B cell (primary cell): ENCODE results near the gene FXYD7. TPM values are rescaled to one million over a fixed set of nuclear protein-coding genes. Genes with fewer than 3 reads are reported as not detected.

Experiments
- ATAC-seq: fragments of 200-7000 bp; cut with Tn5 transposase; one replicate; pipeline ENCODE4 v1.10.0; 2021; ENCODE audit warnings: low read depth, mild to moderate bottlenecking, moderate number of reproducible peaks, moderate library complexity
- CTCF ChIA-PET: fragments of 350-600 bp; sonication (Branson Sonifier 250); formaldehyde crosslinking; loops from one replicate; lab custom pipeline; 2021; ENCODE audit warnings: antibody characterized with exemption, inconsistent platforms; lab: Charles Lee
- POLR2A ChIA-PET: fragments of 350-600 bp; sonication (Branson Sonifier 250); formaldehyde crosslinking; loops from one replicate; lab custom pipeline; 2021; ENCODE audit warnings: antibody characterized with exemption; lab: Charles Lee
- DNase-seq: peaks from one replicate; pipeline ENCODE4 v3.0.0; 2013
- H2AFZ ChIP-seq: 2 replicates; pipeline ENCODE4 v1.6.1; 2012; ENCODE audit warnings: mild to moderate bottlenecking, low read depth, low read length; ENCODE audit not compliant: insufficient read depth, poor library complexity, severe bottlenecking
- H3K27ac ChIP-seq, 2 donors: 1 replicate in 1 of 2; 2 replicates in 1 of 2; pipeline ENCODE4 v1.5.1; 2012 to 2013; ENCODE audit warnings: low read length in 2 of 2, mild to moderate bottlenecking in 2 of 2, moderate library complexity in 1 of 2
- H3K27me3 ChIP-seq, 4 experiments: fragments of 200-600 bp in 1 of 4; sonication (generic) in 1 of 4; replicated peaks in 1 of 4; 1 replicate in 2 of 4; 2 replicates in 2 of 4; pipeline versions ENCODE4 v1.6.1 to v1.7.0; 2013 to 2016; ENCODE audit warnings: low read length in 3 of 4, mild to moderate bottlenecking in 2 of 4, mixed read lengths in 1 of 4, moderate library complexity in 1 of 4; ENCODE audit not compliant: insufficient read depth in 4 of 4, control insufficient read depth in 3 of 4; ENCODE audit errors: control extremely low read depth in 1 of 4
- H3K36me3 ChIP-seq, 2 experiments: replicated peaks in 1 of 2; 1 replicate in 1 of 2; 2 replicates in 1 of 2; pipeline versions ENCODE4 v1.6.1 to v1.7.1; 2013; ENCODE audit warnings: low read length in 1 of 2; ENCODE audit not compliant: insufficient read depth in 2 of 2, control insufficient read depth in 1 of 2; ENCODE audit errors: control extremely low read depth in 1 of 2, extremely low read depth in 1 of 2
- H3K4me1 ChIP-seq, 2 donors: fragments of 200-600 bp in 1 of 2; sonication (generic) in 1 of 2; 1 replicate in 1 of 2; 2 replicates in 1 of 2; pipeline versions ENCODE4 v1.5.1 to v1.6.1; 2013 to 2017; ENCODE audit warnings: low read length in 2 of 2; ENCODE audit not compliant: control insufficient read depth in 2 of 2, insufficient read depth in 2 of 2
- H3K4me2 ChIP-seq: replicated peaks from 2 replicates; pipeline ENCODE3; 2012; ENCODE audit warnings: mild to moderate bottlenecking, low read depth, low read length; ENCODE audit not compliant: poor library complexity, severe bottlenecking
- H3K4me3 ChIP-seq, 5 experiments: fragments of 200-600 bp in 1 of 5; sonication (generic) in 1 of 5; 1 replicate in 3 of 5; 2 replicates in 2 of 5; pipeline versions ENCODE4 v1.5.1 to v1.7.0; 2011 to 2016; ENCODE audit warnings: low read length in 4 of 5, mild to moderate bottlenecking in 4 of 5, low read depth in 2 of 5, control low read depth in 1 of 5, moderate library complexity in 1 of 5; ENCODE audit not compliant: insufficient read depth in 1 of 5; ENCODE audit errors: control extremely low read depth in 1 of 5, extremely low read depth in 1 of 5
- H3K79me2 ChIP-seq: fragments of 200-600 bp; sonication (generic); one replicate; pipeline ENCODE4 v1.6.0; 2016; ENCODE audit warnings: low read length; ENCODE audit not compliant: control insufficient read depth, insufficient read depth
- H3K9ac ChIP-seq: fragments of 200-600 bp; sonication (generic); 2 replicates; pipeline ENCODE4 v1.6.1; 2017; ENCODE audit warnings: mild to moderate bottlenecking, low read length, moderate library complexity
- H3K9me3 ChIP-seq, 3 donors: one replicate each; pipeline versions ENCODE4 v1.6.1 to v1.7.1; 2013; ENCODE audit warnings: low read length in 2 of 3; ENCODE audit not compliant: control insufficient read depth in 2 of 3, insufficient read depth in 1 of 3; ENCODE audit errors: control extremely low read depth in 1 of 3
- H4K20me1 ChIP-seq: 2 replicates; pipeline ENCODE4 v1.6.0; 2012; ENCODE audit warnings: mild to moderate bottlenecking, low read length; ENCODE audit not compliant: insufficient read depth, control insufficient read depth, poor library complexity, severe bottlenecking
- H3K27ac Mint-ChIP-seq: one replicate; pipeline ENCODE4 v1.8.0; 2021; ENCODE audit warnings: mixed read lengths
- H3K27me3 Mint-ChIP-seq: one replicate; pipeline ENCODE4 v1.8.0; 2021; ENCODE audit warnings: mixed read lengths
- H3K4me1 Mint-ChIP-seq: one replicate; pipeline ENCODE4 v1.8.0; 2021; ENCODE audit warnings: mixed read lengths
- H3K4me3 Mint-ChIP-seq: one replicate; pipeline ENCODE4 v1.8.0; 2021; ENCODE audit warnings: mixed read lengths
- H3K9me3 Mint-ChIP-seq: one replicate; pipeline ENCODE4 v1.8.0; 2022; ENCODE audit warnings: mixed read lengths; ENCODE audit not compliant: insufficient read depth
- EZH2 ChIP-seq: IDR thresholded peaks from 2 replicates; pipeline ENCODE4 v1.6.1; 2012; ENCODE audit warnings: borderline replicate concordance, low read depth, mild to moderate bottlenecking, moderate library complexity, low read length; ENCODE audit not compliant: insufficient read depth, poor library complexity, severe bottlenecking
- WGBS: methylation state at CpG from one replicate; pipeline ENCODE4 v1.1.5; 2013; ENCODE audit warnings: missing lambda C conversion rate; ENCODE audit not compliant: insufficient coverage; 5-methylcytosine and 5-hydroxymethylcytosine counted together
- intact Hi-C: fragments of 100-400 bp; cut with micrococcal nuclease; formaldehyde crosslinking; loops from one replicate; pipeline ENCODE4 v1.10.0; 2022
- polyA plus RNA-seq: library from polyadenylated mRNA; depleted of rRNA; stranded (reverse); fragments of >200 nt; gene quantifications from 2 replicates; pipeline ENCODE4 v1.2.3, GENCODE V29; 2012
- total RNA-seq, 2 donors: library from RNA; stranded (reverse); fragments of 120-200 nt in 1 of 2; gene quantifications; 1 replicate in 1 of 2; 2 replicates in 1 of 2; pipeline versions ENCODE4 v1.2.3 to v1.2.4, GENCODE V29; 2013 to 2022
- TF ChIP-seq, protein P1 (sequence below): fragments of 200-600 bp; IDR thresholded peaks from one replicate; pipeline ENCODE4 v1.8.0; 2022; ENCODE audit warnings: antibody characterized with exemption, mild to moderate bottlenecking

FXYD7 gene
- total and polyA plus RNA-seq, 2 donors (not counting 1 experiment from before 2014, with no cell fraction given): 3.8 to 27.4 TPM

DNA sequence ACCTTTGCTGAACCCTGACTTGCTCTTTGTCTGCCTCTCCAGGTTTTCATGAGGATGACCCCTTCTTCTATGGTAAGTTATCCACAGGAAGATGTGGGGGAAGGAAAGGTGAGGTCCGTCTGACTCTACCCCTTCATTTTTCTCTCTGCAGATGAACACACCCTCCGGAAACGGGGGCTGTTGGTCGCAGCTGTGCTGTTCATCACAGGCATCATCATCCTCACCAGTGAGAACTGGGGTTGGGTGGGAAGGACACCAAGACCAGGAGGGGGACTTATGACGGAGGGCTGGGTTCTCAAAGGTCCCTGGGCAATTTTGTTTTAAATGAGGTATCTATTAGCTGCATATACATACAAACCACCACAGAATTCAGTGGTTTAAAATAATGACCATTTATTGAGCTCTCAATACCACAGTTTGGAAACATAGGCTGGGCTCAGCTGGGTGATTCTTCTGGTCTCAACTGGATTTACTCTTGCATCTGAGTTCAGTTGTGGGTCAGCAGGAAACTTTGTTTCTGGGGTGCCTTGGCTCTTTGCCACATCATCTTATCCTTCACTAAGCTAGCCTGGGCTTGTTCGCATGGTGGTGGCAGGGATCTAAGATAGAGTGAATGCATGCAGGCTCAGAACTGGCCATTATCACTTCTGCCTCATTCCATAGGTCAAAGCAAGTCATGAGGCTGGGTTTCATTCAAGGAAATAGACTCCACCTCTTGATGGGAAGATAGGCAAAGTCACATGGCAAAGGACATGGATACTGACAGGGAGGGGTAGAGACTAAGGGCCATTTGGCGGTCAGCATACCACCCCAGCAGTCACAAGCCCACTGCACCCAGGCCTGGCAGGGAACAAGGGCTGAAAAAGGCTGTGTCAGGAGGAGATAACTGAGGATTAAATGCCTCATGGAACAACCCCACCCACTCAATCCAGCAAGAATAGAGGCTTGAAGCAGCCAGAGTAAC lies 23.3 kb downstream of the FXYD7 start:
- Mint-ChIP-seq H3K4me3 (peak overlapping the region; percentile 37), H3K9me3 (no peaks in the 10 kb centered on the region), H3K27me3 (no peaks in the 10 kb centered on the region), H3K27ac (peak overlapping the region; percentile 92), H3K4me1 (peaks cover 30% of the 10 kb centered on the region)
- Histone ChIP-seq H3K4me1 (peaks cover 19 to 25% of the 10 kb centered on the region in 2 donors), H3K9ac (no peak overlapping the region), H3K9me3 (peaks cover 0 to 17% (median 7%) of the 10 kb centered on the region in 3 donors), H3K79me2 (peaks cover 4% of the 10 kb centered on the region), H2AFZ (no peak overlapping the region), H4K20me1 (peaks cover 23% of the 10 kb centered on the region), H3K4me3 (no peak overlapping the region), H3K27me3 (no peaks in the 10 kb centered on the region), H3K27ac (peak overlapping the region; percentile 66 to 74), H3K36me3 (peaks cover 5 to 80% of the 10 kb centered on the region in 2 experiments), H3K4me2 (peak overlapping the region; percentile 56)
- WGBS: 100% methylated on average over 1 of the region's 7 CpGs
- POLR2A ChIA-PET: interaction anchor here (1.4 to 1.5 kb wide), 2 partner anchors 25 to 39 kb away, joined by 3 to 4 read pairs; no protein-coding TSS in a partner anchor
- CTCF ChIA-PET: interaction anchor here (1.4 to 2.0 kb wide), 4 partner anchors 13 to 80 kb away, joined by 3 to 10 read pairs (median 5); partner anchors contain the start of gene FXYD5
- TF ChIP-seq, protein P1, sequence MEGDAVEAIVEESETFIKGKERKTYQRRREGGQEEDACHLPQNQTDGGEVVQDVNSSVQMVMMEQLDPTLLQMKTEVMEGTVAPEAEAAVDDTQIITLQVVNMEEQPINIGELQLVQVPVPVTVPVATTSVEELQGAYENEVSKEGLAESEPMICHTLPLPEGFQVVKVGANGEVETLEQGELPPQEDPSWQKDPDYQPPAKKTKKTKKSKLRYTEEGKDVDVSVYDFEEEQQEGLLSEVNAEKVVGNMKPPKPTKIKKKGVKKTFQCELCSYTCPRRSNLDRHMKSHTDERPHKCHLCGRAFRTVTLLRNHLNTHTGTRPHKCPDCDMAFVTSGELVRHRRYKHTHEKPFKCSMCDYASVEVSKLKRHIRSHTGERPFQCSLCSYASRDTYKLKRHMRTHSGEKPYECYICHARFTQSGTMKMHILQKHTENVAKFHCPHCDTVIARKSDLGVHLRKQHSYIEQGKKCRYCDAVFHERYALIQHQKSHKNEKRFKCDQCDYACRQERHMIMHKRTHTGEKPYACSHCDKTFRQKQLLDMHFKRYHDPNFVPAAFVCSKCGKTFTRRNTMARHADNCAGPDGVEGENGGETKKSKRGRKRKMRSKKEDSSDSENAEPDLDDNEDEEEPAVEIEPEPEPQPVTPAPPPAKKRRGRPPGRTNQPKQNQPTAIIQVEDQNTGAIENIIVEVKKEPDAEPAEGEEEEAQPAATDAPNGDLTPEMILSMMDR: no peak
- TF ChIP-seq EZH2: no peak
- ATAC-seq (no peak), DNase-seq (no peak)
- intact Hi-C loops: no loop called here
